NCI-H748 treated with DMSO at 0.1 percent for 48 hours (cell line): ENCODE data around the gene ADGRV1.

Experiments used
- DNase-seq: peaks from one replicate; lab custom pipeline; 2025; lab: John Stamatoyannopoulos, UW

ADGRV1 gene

GRCh38 chr5:90558344-90559192, at the start of gene ADGRV1:
ADGRV1 (plus strand) TSS chr5:90558797; CDS start chr5:90558896, 99 bp downstream.
- peak; percentile 97 for DNase-seq

GRCh38 chr5:90510438-90510837, 48.2 kb upstream of the ADGRV1 start:
- no peak for DNase-seq

GRCh38 chr5:90514520-90514919, 44.1 kb upstream of the ADGRV1 start:
- no peak for DNase-seq

- DNase-seq = peak; percentile 99
These were observed 39.9 kb upstream of the ADGRV1 start for GRCh38 chr5:90518661-90519060.

- peak; percentile 99 for DNase-seq
These were observed 39.5 kb upstream of the ADGRV1 start for GRCh38 chr5:90519081-90519480.

GRCh38 chr5:90528601-90529193, 29.9 kb upstream of the ADGRV1 start:
- no peak for DNase-seq

GRCh38 chr5:90529194-90529938, 29.2 kb upstream of the ADGRV1 start, which contains the start of gene LYSMD3:
LYSMD3 (minus strand) TSS chr5:90529584; CDS start chr5:90525289, 4,295 bp downstream.
- DNase-seq = peak; percentile 88

- peak; percentile 81 for DNase-seq
These were observed 28.5 kb upstream of the ADGRV1 start for GRCh38 chr5:90529939-90530677.

- peak; percentile 46 for DNase-seq
These were observed 27.7 kb upstream of the ADGRV1 start for GRCh38 chr5:90530736-90531487.

- no peak for DNase-seq
These were observed 24.8 kb upstream of the ADGRV1 start for GRCh38 chr5:90533794-90534193.

GRCh38 chr5:90534922-90535321, 23.7 kb upstream of the ADGRV1 start:
- no peak for DNase-seq

GRCh38 chr5:90542827-90543519, 15.6 kb upstream of the ADGRV1 start:
- no peak for DNase-seq

- DNase-seq = no peak
These were observed 13.1 kb upstream of the ADGRV1 start for GRCh38 chr5:90545511-90545910.

- no peak for DNase-seq
These were observed 12.3 kb upstream of the ADGRV1 start for GRCh38 chr5:90546216-90546837.

GRCh38 chr5:90547072-90547536, 11.5 kb upstream of the ADGRV1 start:
- peak; percentile 27 for DNase-seq

- DNase-seq = peak; percentile 91
These were observed 10.5 kb upstream of the ADGRV1 start for GRCh38 chr5:90548069-90548593.

- no peak for DNase-seq
These were observed 9.4 kb upstream of the ADGRV1 start for GRCh38 chr5:90549223-90549622.

GRCh38 chr5:90549729-90550275, 8.8 kb upstream of the ADGRV1 start:
- DNase-seq = no peak

- DNase-seq = no peak
These were observed 7.6 kb upstream of the ADGRV1 start for GRCh38 chr5:90550963-90551362.
